ENCODE measurements around the gene HNF1A.
"Not testable (repeated sequence)": the region's sequence is repeated elsewhere in the genome, so short reads cannot be mapped to it uniquely, and the experiment has no call there.

Gene HNF1A

GRCh38 chr12:120944645-120945217 lies 33.6 kb upstream of the HNF1A start:
- peak; percentile 93 for TF ChIP-seq CTCF (conservative IDR thresholded peaks at IDR 0.05)
- no peak overlapping the region for H3K27ac ChIP-seq

DNA sequence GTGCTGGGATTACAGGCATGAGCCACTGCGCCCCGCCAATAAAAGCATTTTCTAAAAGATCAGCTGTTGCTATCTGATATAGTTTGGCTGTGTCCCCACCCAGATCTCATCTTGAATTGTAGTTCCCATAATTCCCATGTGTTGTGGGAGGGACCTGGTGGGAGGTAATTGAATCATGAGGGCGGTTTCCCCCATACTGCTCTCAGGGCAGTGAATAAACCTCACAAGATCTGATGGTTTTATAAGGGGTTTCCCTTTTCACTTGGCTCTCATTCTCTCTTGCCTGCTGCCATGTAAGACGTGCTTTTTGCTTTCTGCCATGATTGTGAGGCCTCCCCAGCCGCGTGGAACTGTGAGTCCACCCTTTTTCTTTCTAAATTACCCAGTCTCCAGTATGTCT lies 32.8 kb upstream of the HNF1A start:
- H3K27ac ChIP-seq, result not testable (repeated sequence)

GRCh38 chr12:120950260-120950799 lies 28.0 kb upstream of the HNF1A start:
- H3K27ac ChIP-seq, result not testable (repeated sequence)

DNA sequence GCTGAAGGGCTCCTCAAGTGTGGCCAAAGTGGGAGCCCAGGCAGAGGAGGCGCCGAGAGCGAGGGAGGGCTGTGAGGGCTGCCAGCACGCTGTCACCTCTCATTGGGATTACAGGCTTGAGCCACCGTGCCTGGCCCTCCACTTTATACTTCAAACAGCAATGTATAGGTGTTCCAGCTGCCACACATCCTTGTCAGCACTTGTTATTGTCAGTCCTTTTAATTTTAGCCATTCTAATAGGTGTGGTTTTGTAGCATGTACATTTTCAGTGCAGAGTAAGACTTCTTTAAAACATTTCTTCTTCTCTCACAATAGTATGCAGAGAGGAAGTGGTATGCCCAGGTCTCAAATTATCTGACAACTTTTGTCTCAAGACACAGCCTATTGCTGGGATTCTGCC lies 27.5 kb upstream of the HNF1A start:
- TF ChIP-seq CTCF (conservative IDR thresholded peaks at IDR 0.05), result no peak
- no peak overlapping the region for H3K27ac ChIP-seq

GRCh38 chr12:120955232-120955631 lies 23.1 kb upstream of the HNF1A start:
- TF ChIP-seq CTCF (conservative IDR thresholded peaks at IDR 0.05), result no peak
- no peak overlapping the region for H3K27ac ChIP-seq

GRCh38 chr12:120956579-120957300 lies 21.6 kb upstream of the HNF1A start:
- TF ChIP-seq CTCF (conservative IDR thresholded peaks at IDR 0.05), result no peak
- peak overlapping the region; percentile 34 for H3K27ac ChIP-seq

DNA sequence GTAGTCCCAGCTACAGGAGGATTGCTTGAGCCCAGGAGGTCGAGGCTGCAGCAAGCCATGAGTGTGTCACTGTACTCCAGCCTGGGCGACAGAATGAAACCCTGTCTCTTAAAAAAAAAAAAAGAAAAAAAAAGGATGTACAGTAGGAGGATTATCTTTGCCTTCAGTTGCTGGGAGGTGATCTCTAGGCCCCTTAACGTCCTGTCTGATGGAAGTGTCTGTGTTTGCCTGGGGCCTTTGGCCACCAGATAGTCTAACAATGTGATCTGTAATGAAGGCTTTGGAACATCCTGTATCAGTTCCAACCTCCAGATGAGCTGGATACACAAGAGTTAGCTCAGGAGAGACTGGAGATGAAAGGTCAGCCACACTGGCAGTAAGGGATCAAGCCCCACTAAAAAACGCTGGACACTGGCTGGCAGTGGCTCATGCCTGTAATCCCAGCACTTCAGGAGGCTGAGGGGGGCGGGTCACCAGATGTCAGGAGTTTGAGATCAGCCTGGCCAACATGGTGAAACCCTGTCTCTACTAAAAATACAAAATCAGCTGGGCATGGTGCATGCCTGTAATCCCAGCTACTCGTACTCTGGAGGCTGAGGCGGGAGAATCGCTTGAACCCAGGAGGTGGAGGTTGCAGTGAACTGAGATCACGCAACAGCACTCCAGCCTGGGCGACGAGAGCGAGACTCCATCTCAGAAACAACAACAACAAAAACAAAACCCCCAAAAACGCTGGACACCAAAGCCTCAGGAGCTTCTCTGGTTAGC lies 19.0 kb upstream of the HNF1A start:
- no peak for TF ChIP-seq CTCF (conservative IDR thresholded peaks at IDR 0.05)
- no peak overlapping the region for H3K27ac ChIP-seq

DNA sequence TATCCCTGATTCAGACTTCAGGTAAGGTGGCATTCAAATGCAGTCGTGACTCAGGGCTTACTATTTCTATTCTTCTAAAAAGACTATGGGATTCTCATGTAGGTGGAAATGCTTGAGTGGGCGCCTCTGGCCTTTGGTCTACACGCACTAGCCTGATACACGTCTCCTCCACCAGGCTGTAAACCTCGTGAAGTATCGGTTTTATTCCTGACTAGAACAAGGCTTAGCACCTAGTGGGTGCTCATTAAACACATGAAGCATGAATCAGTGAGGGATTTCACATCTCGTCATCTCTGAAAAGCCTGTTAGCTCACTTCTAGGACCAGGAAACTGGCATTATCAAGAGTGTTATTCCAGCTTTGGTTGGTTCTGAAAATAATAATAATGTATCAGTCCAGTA lies 17.7 kb upstream of the HNF1A start:
- TF ChIP-seq CTCF (conservative IDR thresholded peaks at IDR 0.05), result no peak
- H3K27ac ChIP-seq, result no peak overlapping the region

Measured in VCaP (cell line).